Large intestine (tissue), 3 donors: ENCODE results near the gene CDC5L. TPM values are rescaled to one million over a fixed set of nuclear protein-coding genes. Genes with fewer than 3 reads are reported as not detected.

Experiments used
- DNase-seq, 2 donors: peaks; one replicate each; pipeline versions ENCODE4 v3.0.0 to v3.0.0-alpha.2; 2013
- H3K27ac ChIP-seq: one replicate; pipeline ENCODE4 v1.5.1; 2013; ENCODE audit warnings: low read length
- H3K27me3 ChIP-seq: 2 replicates; pipeline ENCODE4 v1.6.1; 2013; ENCODE audit warnings: low read length; ENCODE audit not compliant: control insufficient read depth, insufficient read depth
- H3K36me3 ChIP-seq: 2 replicates; pipeline ENCODE4 v1.6.1; 2013; ENCODE audit warnings: low read length; ENCODE audit not compliant: control insufficient read depth, insufficient read depth
- H3K4me1 ChIP-seq: one replicate; pipeline ENCODE4 v1.6.1; 2013; ENCODE audit warnings: low read length; ENCODE audit not compliant: control insufficient read depth, insufficient read depth
- H3K4me3 ChIP-seq: one replicate; pipeline ENCODE4 v1.5.1; 2013; ENCODE audit warnings: low read length
- H3K9me3 ChIP-seq: one replicate; pipeline ENCODE4 v1.6.1; 2013; ENCODE audit warnings: mild to moderate bottlenecking, low read depth, low read length, moderate library complexity; ENCODE audit not compliant: control insufficient read depth
- WGBS: methylation state at CpG from one replicate; pipeline ENCODE4 v1.1.5; 2013; ENCODE audit warnings: low lambda C conversion rate; ENCODE audit not compliant: insufficient coverage; 5-methylcytosine and 5-hydroxymethylcytosine counted together
- polyA plus RNA-seq: library from polyadenylated mRNA; unstranded; fragments of 120-200 nt; gene quantifications from one replicate; pipeline ENCODE4 v1.2.1, GENCODE V29; 2013

CDC5L gene
- polyA plus RNA-seq, 1 donor: 21.2 TPM

DNA sequence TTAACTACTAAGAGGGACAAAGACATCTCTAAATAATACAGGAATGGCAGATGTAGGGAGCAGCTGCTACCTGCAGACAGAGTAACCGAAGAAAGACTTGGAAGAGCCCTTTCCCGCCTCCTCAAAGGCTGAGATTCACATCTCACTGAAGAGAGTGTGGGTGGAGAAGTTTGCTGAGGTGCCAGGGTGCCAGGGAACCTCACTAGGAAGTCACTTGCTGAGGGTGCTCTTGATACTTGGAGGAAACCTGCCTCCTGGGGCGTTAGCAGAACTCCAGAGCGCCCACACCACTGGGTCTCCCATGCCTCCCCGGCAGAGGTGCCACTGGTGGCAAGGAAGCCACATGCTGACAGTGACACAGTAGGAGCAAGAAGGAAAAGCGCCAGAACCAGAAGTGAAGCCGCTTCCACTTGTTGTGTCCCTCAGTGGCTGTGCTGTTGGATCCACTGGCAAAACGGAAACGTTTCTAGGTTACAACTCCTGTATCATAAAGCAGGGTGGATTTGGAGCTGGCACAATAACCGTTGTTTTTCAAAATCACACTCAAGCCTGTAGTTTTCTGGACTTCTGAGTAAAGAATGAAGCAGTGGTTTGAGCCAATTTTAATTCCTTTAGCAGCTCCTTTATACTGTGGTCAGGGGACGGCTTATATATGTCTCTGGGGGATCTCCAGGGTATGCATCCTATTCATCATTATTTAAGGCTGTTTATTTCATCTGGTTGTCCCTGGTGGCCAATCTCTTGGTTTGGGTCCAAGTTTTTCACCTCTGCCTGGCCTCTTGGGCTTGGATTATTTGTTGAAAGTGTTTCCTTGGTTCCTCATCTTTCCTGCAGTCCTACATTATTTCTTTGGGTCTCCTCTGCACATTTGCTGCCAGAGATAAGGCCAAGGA is 64.5 kb downstream of the CDC5L start:
- no CpG with 5 or more reads among the region's 11 CpGs for WGBS

DNA sequence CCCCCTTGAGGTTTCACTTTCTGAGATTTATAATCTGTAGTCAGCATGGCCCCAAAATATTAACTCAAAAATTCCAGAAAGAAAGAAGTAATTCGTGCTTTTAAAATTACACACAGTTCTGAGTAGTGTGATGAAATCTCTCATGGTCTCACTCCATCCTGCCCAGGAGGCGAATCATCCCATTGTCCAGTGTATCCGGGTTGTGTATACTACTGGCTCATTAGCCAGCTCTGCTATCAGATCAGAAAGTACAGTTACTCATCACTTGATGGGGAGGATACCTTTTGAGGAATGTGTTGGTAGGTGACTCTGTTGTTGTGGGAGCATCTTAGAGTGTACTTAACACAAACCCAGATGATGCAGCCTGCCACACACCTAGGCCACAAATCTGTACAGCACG is 65.2 kb downstream of the CDC5L start:
- Histone ChIP-seq H3K27me3 (no peaks in the 10 kb centered on the region), H3K9me3 (no peaks in the 10 kb centered on the region), H3K36me3 (peaks cover 16% of the 10 kb centered on the region), H3K4me1 (peaks cover 5% of the 10 kb centered on the region), H3K27ac (no peak overlapping the region), H3K4me3 (no peak overlapping the region)
- no peak for DNase-seq
- WGBS: 100% methylated on average over 1 of the region's 4 CpGs

More for the DNA sequence above, 64.5 kb downstream of the CDC5L start:
- Histone ChIP-seq H3K9me3 (no peaks in the 10 kb centered on the region), H3K4me3 (no peak overlapping the region), H3K27me3 (no peaks in the 10 kb centered on the region), H3K4me1 (peaks cover 5% of the 10 kb centered on the region), H3K27ac (no peak overlapping the region), H3K36me3 (peaks cover 21% of the 10 kb centered on the region)
- no peak for DNase-seq

DNA sequence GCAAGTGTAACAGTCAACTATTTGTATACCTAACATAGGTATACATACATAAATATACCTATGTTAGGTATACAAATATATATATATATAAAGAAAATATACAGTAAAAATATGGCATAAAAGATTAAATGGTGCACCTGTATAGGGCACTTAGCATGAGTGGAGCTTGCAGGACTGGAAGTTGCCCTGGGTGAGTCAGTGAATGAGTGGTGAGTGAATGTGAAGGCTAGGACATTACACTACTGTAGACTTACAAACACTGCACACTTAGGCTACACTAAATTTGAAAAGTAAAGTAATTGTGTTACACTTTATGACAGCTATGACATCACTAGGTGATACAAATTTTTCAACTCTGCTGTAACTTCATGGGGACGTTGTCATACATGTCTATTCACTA is 65.6 kb downstream of the CDC5L start:
- Histone ChIP-seq H3K27ac (no peak overlapping the region), H3K4me3 (no peak overlapping the region), H3K9me3 (no peaks in the 10 kb centered on the region), H3K4me1 (peaks cover 5% of the 10 kb centered on the region), H3K36me3 (peaks cover 12% of the 10 kb centered on the region), H3K27me3 (no peaks in the 10 kb centered on the region)
- DNase-seq: no peak
- no CpG with 5 or more reads among the region's 1 CpG for WGBS

DNA sequence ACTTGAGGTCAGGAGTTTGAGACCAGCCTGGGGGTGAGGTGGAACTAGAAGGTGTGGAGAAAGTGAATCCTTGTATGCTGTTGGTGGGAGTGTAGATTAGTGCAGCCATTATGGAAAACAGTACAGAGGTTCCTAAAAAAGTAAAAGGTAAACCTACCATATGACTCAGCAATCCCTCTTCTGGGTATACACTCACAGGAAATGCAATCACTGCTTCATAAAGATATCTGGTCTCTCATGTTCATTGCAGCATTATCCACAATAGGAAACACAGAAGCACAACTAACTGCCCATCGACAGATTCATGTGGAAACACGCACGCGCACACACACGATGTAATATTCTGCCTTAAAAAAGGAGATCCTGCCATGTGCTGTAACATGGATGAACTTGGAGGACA is 66.7 kb downstream of the CDC5L start:
- Histone ChIP-seq H3K4me3 (no peak overlapping the region), H3K9me3 (no peaks in the 10 kb centered on the region), H3K27ac (no peak overlapping the region), H3K36me3 (peaks cover 7% of the 10 kb centered on the region), H3K27me3 (no peaks in the 10 kb centered on the region), H3K4me1 (peaks cover 5% of the 10 kb centered on the region)
- no CpG with 5 or more reads among the region's 5 CpGs for WGBS
- no peak for DNase-seq

DNA sequence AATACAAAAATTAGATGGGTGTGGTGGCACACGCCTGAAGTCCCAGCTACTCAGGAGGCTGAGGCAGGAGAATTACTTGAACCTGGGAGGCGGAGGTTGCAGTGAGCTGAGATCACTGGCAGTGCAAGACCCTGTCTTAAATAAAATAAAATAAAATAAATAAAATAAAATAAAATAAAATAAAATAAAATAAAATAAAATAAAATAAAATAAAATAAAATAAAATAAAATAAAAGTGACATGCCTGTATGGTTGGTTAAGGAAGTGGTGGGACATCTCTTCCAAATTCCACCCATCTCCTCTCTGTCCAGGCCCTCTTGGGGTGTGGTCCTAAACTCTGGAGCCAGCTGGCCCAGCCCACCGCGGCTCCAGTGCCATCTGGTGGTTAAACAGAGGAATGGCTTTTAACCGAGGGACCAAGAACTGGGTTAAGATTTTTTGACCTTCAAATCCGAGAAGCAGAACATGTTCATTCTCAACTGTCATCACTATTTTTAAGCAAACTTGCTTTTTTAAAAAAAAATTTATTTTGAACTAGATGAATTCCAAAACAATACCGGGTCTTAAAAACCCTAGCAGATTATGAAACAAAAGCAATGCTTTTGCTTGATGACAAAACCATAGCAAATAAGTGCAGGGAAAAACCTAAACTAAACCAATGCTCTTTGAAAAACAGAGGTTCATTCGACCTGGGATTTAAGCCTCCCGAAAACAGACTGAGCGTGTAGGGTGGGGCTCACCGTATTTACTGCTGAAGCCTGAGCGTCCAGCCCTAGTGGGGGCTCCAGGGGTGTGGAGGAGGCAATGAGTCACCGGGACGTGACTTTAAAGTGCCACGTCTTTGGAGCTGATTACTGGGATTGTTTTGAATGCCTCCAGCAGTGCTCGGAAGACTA is 68.8 kb downstream of the CDC5L start:
- Histone ChIP-seq H3K4me3 (no peak overlapping the region), H3K4me1 (peaks cover 5% of the 10 kb centered on the region), H3K27me3 (no peaks in the 10 kb centered on the region), H3K36me3 (peaks cover 7% of the 10 kb centered on the region), H3K27ac (no peak overlapping the region), H3K9me3 (no peaks in the 10 kb centered on the region)
- peak; percentile 19 to 45 for DNase-seq
- whole genome bisulfite sequencing: 64% methylated on average over 2 of the region's 16 CpGs

DNA sequence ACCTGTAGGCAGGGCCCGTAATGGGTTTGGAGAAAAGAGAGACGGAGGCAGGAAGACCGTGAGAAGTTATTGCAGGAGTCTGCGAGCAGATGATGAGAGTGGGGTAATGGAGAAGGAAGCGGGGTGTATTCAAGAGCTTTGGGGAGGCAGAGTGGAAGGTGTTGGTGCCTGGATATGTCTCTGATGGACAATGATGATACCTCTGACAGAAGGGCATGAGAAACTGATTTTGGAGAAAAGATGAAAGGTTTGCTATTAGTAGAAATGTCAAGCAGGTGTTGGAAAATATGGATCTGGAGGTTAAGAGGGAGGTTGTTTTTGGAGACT is 69.4 kb downstream of the CDC5L start:
- Histone ChIP-seq H3K4me1 (peaks cover 5% of the 10 kb centered on the region), H3K4me3 (no peak overlapping the region), H3K27me3 (no peaks in the 10 kb centered on the region), H3K27ac (no peak overlapping the region), H3K36me3 (peaks cover 5% of the 10 kb centered on the region), H3K9me3 (no peaks in the 10 kb centered on the region)
- DNase-seq: no peak
- WGBS: 88% methylated on average over 3 of the region's 5 CpGs

DNA sequence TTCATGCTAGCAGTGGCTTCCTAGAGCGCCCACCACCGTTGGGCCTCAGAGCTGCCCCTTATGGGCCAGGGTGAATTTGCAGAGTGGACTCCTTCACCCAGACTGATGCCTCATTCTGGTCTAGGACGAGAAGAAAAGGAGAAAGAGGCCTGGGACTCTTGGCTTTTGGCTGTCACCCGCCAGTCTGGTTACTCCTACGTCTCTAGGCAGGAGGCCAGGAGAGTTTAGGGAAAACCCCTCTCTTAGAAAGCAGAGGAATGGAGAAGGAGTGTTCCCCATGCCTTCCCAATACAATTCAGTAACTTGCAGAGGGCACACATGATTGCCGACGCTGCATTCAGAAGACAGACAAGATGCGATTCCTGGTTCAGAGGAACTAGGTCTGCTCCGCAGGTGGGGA is 70.1 kb downstream of the CDC5L start:
- Histone ChIP-seq H3K4me1 (peaks cover 5% of the 10 kb centered on the region), H3K27me3 (no peaks in the 10 kb centered on the region), H3K9me3 (no peaks in the 10 kb centered on the region), H3K36me3 (peaks cover 3% of the 10 kb centered on the region), H3K27ac (no peak overlapping the region), H3K4me3 (no peak overlapping the region)
- DNase-seq: no peak
- 100% methylated on average over 4 of the region's 9 CpGs for WGBS

DNA sequence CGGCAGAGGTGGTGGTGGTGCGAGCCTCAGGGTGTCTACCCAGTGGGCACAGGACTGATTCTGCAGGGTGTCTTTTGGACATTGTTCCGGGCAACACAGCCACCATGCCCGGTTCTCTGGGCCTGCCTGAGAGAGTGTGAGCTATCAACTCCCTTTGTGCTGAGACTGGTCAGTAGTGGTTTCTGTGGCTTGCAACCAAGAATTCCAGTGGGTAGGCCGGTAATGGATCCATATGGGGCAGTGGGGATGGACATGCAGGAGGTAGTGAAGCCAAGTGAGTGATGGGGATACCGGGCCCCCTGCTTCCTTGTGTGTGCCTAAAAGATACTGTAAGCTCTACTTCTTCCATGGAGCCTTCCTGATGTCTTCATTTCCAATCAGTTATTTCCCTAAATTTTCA is 71.0 kb downstream of the CDC5L start:
- no peaks in the 10 kb centered on the region for H3K27me3 ChIP-seq
- H3K4me1 ChIP-seq: peaks cover 5% of the 10 kb centered on the region
- H3K9me3 ChIP-seq: no peaks in the 10 kb centered on the region
- 90% methylated on average over 2 of the region's 6 CpGs for WGBS
- no peak for DNase-seq
- H3K4me3 ChIP-seq: no peak overlapping the region
- no peaks in the 10 kb centered on the region for H3K36me3 ChIP-seq
- H3K27ac ChIP-seq: no peak overlapping the region

DNA sequence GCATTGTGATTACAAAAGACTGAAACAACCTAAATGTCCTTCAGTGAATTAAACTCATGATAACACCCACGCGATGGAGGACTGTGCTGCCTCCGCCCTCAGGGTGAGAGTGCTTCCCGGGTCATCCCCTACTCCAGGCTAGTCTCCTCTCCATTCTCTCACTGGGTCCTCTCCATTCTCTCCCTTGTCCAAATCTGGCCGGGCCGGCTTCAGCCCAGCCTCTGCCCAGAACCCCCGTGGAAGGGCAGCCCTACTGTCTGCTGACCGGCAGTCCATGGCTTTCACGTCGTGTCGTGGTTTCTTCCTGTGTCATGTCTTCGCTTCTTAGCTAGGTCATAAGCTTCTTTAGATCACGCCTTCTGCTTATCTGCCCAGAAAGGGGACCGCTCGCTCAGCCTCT is 74.8 kb downstream of the CDC5L start:
- no peak overlapping the region for H3K4me3 ChIP-seq
- DNase-seq: no peak
- no peaks in the 10 kb centered on the region for H3K9me3 ChIP-seq
- WGBS: no CpG with 5 or more reads among the region's 15 CpGs
- no peaks in the 10 kb centered on the region for H3K36me3 ChIP-seq
- no peak overlapping the region for H3K27ac ChIP-seq
- H3K27me3 ChIP-seq: no peaks in the 10 kb centered on the region
- no peaks in the 10 kb centered on the region for H3K4me1 ChIP-seq

DNA sequence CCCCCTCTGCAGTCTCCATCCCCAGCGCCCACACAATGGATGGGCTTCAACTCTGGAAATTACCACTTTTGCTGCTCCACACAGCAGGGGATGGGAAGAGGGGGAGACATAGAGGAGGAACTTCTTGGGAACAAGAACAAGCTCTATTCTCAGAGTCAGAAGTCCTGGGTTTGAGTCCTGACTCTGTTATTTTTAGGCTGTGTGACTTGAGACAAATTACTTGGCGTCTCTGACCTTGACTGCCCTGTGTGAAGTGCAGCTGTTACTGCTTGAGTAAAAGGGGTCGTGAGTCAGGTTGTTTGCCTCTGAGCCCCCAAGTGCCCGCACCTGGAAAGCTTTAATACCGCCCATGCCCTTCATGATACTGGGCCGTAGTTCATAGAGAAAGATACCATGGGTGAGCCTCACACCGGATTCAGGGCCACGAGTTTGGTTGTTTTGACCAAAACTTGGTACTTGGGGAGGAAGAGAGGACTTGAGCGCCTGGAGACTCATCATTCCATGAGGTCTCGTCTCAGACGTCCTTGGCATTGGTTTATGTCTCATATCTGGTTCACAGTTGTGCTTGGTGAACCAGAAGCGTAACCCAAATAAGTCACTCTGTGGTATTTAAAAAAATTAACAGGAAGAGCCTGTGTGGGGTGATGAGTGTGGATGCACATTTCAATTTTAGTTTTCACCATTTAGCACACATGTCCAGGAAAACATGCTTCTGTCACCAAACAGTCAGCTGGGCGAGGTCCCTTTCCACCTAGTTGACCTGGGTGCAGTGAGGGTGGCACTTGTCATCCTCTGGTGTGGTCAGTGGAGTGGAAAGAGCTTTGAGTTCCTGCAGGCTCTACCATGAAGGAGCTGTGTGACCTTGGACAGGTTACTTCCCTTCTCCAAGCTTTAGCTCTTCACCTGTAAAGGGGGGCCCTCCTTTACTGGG is 75.6 kb downstream of the CDC5L start:
- no peak overlapping the region for H3K4me3 ChIP-seq
- H3K27ac ChIP-seq: no peak overlapping the region
- no peaks in the 10 kb centered on the region for H3K4me1 ChIP-seq
- no peaks in the 10 kb centered on the region for H3K36me3 ChIP-seq
- H3K9me3 ChIP-seq: no peaks in the 10 kb centered on the region
- H3K27me3 ChIP-seq: no peaks in the 10 kb centered on the region
- WGBS: 83% methylated on average over 1 of the region's 13 CpGs
- no peak for DNase-seq
